ENCODE results near the gene GMDS.

Gene GMDS

GRCh38 chr6:1895721-1896120 lies 349.7 kb downstream of the GMDS start:
- Histone ChIP-seq H3K27me3 (ENCODE audit: insufficient read depth, low read length, poor library complexity) (no peaks in the 10 kb centered on the region), H3K9me3 (ENCODE audit: insufficient read depth, low read length, severe bottlenecking) (no peaks in the 10 kb centered on the region), H3K4me1 (ENCODE audit: insufficient read depth, low read length) (no peaks in the 10 kb centered on the region), H3K4me3 (ENCODE audit: low read depth in 1 of 2, low read length in 2 of 2) (no peak overlapping the region), H3K27ac (ENCODE audit: low read length) (no peak overlapping the region), H3K9ac (ENCODE audit: low read depth, low read length) (no peak overlapping the region), H3K4me2 (ENCODE audit: insufficient read depth, low read length) (no peak overlapping the region), H3K79me2 (ENCODE audit: insufficient read depth, low read length) (no peaks in the 10 kb centered on the region), H4K20me1 (ENCODE audit: insufficient read depth, low read length) (no peaks in the 10 kb centered on the region; the same call in 1 of the 2 replicates), H2AFZ (ENCODE audit: low read depth, low read length) (no peak overlapping the region), H3K36me3 (ENCODE audit: insufficient read depth, low read length) (no peaks in the 10 kb centered on the region)
- TF ChIP-seq CTCF (IDR thresholded peaks at IDR 0.05; ENCODE audit: borderline replicate concordance, extremely low read depth, low read length, poor library complexity, severe bottlenecking) (no peak), EZH2 (IDR thresholded peaks at IDR 0.05; ENCODE audit: borderline replicate concordance, low read depth, low read length, severe bottlenecking) (no peak)
- no peak for ATAC-seq (ENCODE audit: insufficient read depth, low read depth)
- no peak for DNase-seq

- no peak overlapping the region for H3K27ac ChIP-seq (ENCODE audit: low read length)
- H3K36me3 ChIP-seq (ENCODE audit: insufficient read depth, low read length) = no peaks in the 10 kb centered on the region
- ATAC-seq (ENCODE audit: insufficient read depth, low read depth) (no peak), DNase-seq (no peak)
- H2AFZ ChIP-seq (ENCODE audit: low read depth, low read length) = no peak overlapping the region
- no peaks in the 10 kb centered on the region for H3K4me1 ChIP-seq (ENCODE audit: insufficient read depth, low read length)
- H3K9me3 ChIP-seq (ENCODE audit: insufficient read depth, low read length, severe bottlenecking) = no peaks in the 10 kb centered on the region
- TF ChIP-seq CTCF (IDR thresholded peaks at IDR 0.05; ENCODE audit: borderline replicate concordance, extremely low read depth, low read length, poor library complexity, severe bottlenecking) = no peak
- no peaks in the 10 kb centered on the region for H3K27me3 ChIP-seq (ENCODE audit: insufficient read depth, low read length, poor library complexity)
- H3K79me2 ChIP-seq (ENCODE audit: insufficient read depth, low read length) = no peaks in the 10 kb centered on the region
- H4K20me1 ChIP-seq (ENCODE audit: insufficient read depth, low read length) = no peaks in the 10 kb centered on the region; the same call in 1 of the 2 replicates
- H3K4me2 ChIP-seq (ENCODE audit: insufficient read depth, low read length) = no peak overlapping the region
- no peak overlapping the region for H3K4me3 ChIP-seq (ENCODE audit: low read depth in 1 of 2, low read length in 2 of 2)
- H3K9ac ChIP-seq (ENCODE audit: low read depth, low read length) = no peak overlapping the region
These were observed 350.5 kb downstream of the GMDS start for GRCh38 chr6:1894954-1895353.

GRCh38 chr6:1893470-1894130 lies 351.8 kb downstream of the GMDS start:
- TF ChIP-seq EZH2 (IDR thresholded peaks at IDR 0.05; ENCODE audit: borderline replicate concordance, low read depth, low read length, severe bottlenecking) = no peak
- peak; percentile 34 for TF ChIP-seq CTCF (IDR thresholded peaks at IDR 0.05; ENCODE audit: borderline replicate concordance, extremely low read depth, low read length, poor library complexity, severe bottlenecking)
- no peak overlapping the region for H3K4me2 ChIP-seq (ENCODE audit: insufficient read depth, low read length)
- ATAC-seq (ENCODE audit: insufficient read depth, low read depth) (no peak), DNase-seq (no peak)
- no peaks in the 10 kb centered on the region for H3K36me3 ChIP-seq (ENCODE audit: insufficient read depth, low read length)
- H3K27me3 ChIP-seq (ENCODE audit: insufficient read depth, low read length, poor library complexity) = no peaks in the 10 kb centered on the region
- H3K9me3 ChIP-seq (ENCODE audit: insufficient read depth, low read length, severe bottlenecking) = no peaks in the 10 kb centered on the region
- H3K79me2 ChIP-seq (ENCODE audit: insufficient read depth, low read length) = no peaks in the 10 kb centered on the region
- no peaks in the 10 kb centered on the region for H3K4me1 ChIP-seq (ENCODE audit: insufficient read depth, low read length)
- H3K9ac ChIP-seq (ENCODE audit: low read depth, low read length) = no peak overlapping the region
- no peak overlapping the region for H3K4me3 ChIP-seq (ENCODE audit: low read depth in 1 of 2, low read length in 2 of 2)
- no peaks in the 10 kb centered on the region; the same call in 1 of the 2 replicates for H4K20me1 ChIP-seq (ENCODE audit: insufficient read depth, low read length)
- H3K27ac ChIP-seq (ENCODE audit: low read length) = no peak overlapping the region
- H2AFZ ChIP-seq (ENCODE audit: low read depth, low read length) = no peak overlapping the region

Measured in DND-41 (cell line).